ENCODE results near the gene ZNF728. TPM values are rescaled to one million over a fixed set of nuclear protein-coding genes. Genes with fewer than 3 reads are reported as not detected.

ZNF728 gene
- total and polyA plus RNA-seq, 2 of the 13 experiments (the other 11 are each of a cell fraction or from before 2014, with no cell fraction given): not detected

DNA sequence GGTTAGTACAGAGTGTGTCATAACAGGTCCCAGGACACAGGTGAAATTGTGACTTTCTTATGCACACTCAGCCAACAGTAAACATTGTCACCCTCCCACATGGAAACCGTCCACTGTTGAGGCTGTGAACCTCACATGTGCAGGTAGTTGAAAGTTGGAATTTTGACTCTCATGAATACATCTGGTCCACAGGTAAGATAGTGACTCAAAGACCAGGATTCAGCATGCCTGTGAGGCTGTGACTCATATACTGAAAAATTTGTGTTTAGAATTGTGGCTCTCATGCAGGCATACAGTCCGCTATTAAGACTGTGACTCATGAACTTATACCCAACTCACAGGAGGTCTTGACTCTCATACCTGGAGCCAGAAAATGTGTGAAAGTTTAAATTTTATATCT is 67.8 kb downstream of the ZNF728 start:
- H3K27ac ChIP-seq (ENCODE audit: extremely low read length, insufficient read depth, low read length): no peak overlapping the region
- ChIA-PET POLR2A (no interaction called here), CTCF (ENCODE audit: low intra/inter-chr PET ratio, low total read pairs) (no interaction called here)
- TF ChIP-seq FOXA1 (IDR thresholded peaks at IDR 0.05): no peak
- TF ChIP-seq FOXA1 (CRISPR knock-in tag; IDR thresholded peaks at IDR 0.05): no peak
- TF ChIP-seq, protein P1, sequence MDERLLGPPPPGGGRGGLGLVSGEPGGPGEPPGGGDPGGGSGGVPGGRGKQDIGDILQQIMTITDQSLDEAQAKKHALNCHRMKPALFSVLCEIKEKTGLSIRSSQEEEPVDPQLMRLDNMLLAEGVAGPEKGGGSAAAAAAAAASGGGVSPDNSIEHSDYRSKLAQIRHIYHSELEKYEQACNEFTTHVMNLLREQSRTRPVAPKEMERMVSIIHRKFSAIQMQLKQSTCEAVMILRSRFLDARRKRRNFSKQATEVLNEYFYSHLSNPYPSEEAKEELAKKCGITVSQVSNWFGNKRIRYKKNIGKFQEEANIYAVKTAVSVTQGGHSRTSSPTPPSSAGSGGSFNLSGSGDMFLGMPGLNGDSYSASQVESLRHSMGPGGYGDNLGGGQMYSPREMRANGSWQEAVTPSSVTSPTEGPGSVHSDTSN (CRISPR knock-in tag; IDR thresholded peaks at IDR 0.05): no peak
- TF ChIP-seq MIER2 (CRISPR knock-in tag; IDR thresholded peaks at IDR 0.05): no peak
- TF ChIP-seq, protein P2, sequence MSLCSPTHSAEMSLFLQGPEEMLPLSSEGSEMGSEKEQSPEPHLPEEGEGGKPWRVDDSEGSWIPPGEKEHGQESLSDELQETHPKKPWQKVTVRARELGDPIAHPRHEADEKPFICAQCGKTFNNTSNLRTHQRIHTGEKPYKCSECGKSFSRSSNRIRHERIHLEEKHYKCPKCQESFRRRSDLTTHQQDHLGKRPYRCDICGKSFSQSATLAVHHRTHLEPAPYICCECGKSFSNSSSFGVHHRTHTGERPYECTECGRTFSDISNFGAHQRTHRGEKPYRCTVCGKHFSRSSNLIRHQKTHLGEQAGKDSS (CRISPR knock-in tag; IDR thresholded peaks at IDR 0.05; ENCODE audit: borderline replicate concordance, low read depth): no peak
- TF ChIP-seq NFKB2 (CRISPR knock-in tag; IDR thresholded peaks at IDR 0.05; ENCODE audit: borderline replicate concordance): no peak
- TF ChIP-seq ZNF777 (CRISPR knock-in tag; IDR thresholded peaks at IDR 0.05): no peak
- no peak for TF ChIP-seq PCBP2 (optimal IDR thresholded peaks at IDR 0.05; ENCODE audit: low read depth, low read length, poor library complexity, severe bottlenecking)
- no peak for TF ChIP-seq KAT2B (IDR thresholded peaks at IDR 0.05; ENCODE audit: borderline replicate concordance, low read depth, low read length)
- no peak for TF ChIP-seq DNMT3B (CRISPR knock-in tag; conservative IDR thresholded peaks at IDR 0.05)
- no peak for TF ChIP-seq ZNF790 (CRISPR knock-in tag; IDR thresholded peaks at IDR 0.05; ENCODE audit: borderline replicate concordance)
- no peak for TF ChIP-seq ZFYVE20 (CRISPR knock-in tag; IDR thresholded peaks at IDR 0.05; ENCODE audit: borderline replicate concordance, low read depth)
- TF ChIP-seq ZNF746 (CRISPR knock-in tag; IDR thresholded peaks at IDR 0.05): no peak
- no peak for TF ChIP-seq ZNF710 (CRISPR knock-in tag; IDR thresholded peaks at IDR 0.05; ENCODE audit: borderline replicate concordance)
- no peak for TF ChIP-seq NR3C1 (CRISPR knock-in tag; IDR thresholded peaks at IDR 0.05)
- TF ChIP-seq RORA (CRISPR knock-in tag; IDR thresholded peaks at IDR 0.05): no peak
- no peak for TF ChIP-seq LCORL (IDR thresholded peaks at IDR 0.05)
- TF ChIP-seq LCORL (CRISPR knock-in tag; IDR thresholded peaks at IDR 0.05): no peak
- no peak for TF ChIP-seq ZNF781 (CRISPR knock-in tag; IDR thresholded peaks at IDR 0.05; ENCODE audit: borderline replicate concordance, not compliant biosample characterization)
- TF ChIP-seq, protein P3, sequence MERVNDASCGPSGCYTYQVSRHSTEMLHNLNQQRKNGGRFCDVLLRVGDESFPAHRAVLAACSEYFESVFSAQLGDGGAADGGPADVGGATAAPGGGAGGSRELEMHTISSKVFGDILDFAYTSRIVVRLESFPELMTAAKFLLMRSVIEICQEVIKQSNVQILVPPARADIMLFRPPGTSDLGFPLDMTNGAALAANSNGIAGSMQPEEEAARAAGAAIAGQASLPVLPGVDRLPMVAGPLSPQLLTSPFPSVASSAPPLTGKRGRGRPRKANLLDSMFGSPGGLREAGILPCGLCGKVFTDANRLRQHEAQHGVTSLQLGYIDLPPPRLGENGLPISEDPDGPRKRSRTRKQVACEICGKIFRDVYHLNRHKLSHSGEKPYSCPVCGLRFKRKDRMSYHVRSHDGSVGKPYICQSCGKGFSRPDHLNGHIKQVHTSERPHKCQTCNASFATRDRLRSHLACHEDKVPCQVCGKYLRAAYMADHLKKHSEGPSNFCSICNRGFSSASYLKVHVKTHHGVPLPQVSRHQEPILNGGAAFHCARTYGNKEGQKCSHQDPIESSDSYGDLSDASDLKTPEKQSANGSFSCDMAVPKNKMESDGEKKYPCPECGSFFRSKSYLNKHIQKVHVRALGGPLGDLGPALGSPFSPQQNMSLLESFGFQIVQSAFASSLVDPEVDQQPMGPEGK (CRISPR knock-in tag; IDR thresholded peaks at IDR 0.05): no peak
- no peak for TF ChIP-seq ZNF10 (CRISPR knock-in tag; IDR thresholded peaks at IDR 0.05; ENCODE audit: borderline replicate concordance, low read depth)
- TF ChIP-seq CC2D1A (CRISPR knock-in tag; IDR thresholded peaks at IDR 0.05): no peak
- ATAC-seq (no peak), FAIRE-seq (no peak), DNase-seq (ENCODE audit: low spot score) (no peak)
- in situ Hi-C loops (cut with HindIII; ENCODE audit: extremely low pct_ligation_motif_present, low pct_unique_long_range_greater_than_20kb): no loop called here
- no peaks in the 10 kb centered on the region for H3K27me3 ChIP-seq (ENCODE audit: control insufficient read depth in 1 of 2, insufficient read depth in 2 of 2, low read length in 2 of 2)
- no peak overlapping the region for H2AFZ ChIP-seq (ENCODE audit: low read length)
- no peaks in the 10 kb centered on the region for H3K79me2 ChIP-seq (ENCODE audit: insufficient read depth, low read length)
- 0% methylated on average over 1 of the region's 2 CpGs for WGBS (ENCODE audit: low lambda C conversion rate)
- H3K4me1 ChIP-seq (ENCODE audit: insufficient read depth, low read length): no peaks in the 10 kb centered on the region
- BruUV-seq (replicated peaks): no TSS peak
- intact Hi-C loops (cut with micrococcal nuclease; ENCODE audit: unreplicated experiment): no loop called here
- H3K36me3 ChIP-seq (replicated peaks in 1 of 2; ENCODE audit: control insufficient read depth in 1 of 2, insufficient read depth in 2 of 2, low read length in 2 of 2): no peaks in the 10 kb centered on the region
- no peak overlapping the region for H3K9ac ChIP-seq (ENCODE audit: insufficient read depth, low read depth, low read length)
- H3K4me3 ChIP-seq (replicated peaks in 1 of 3; ENCODE audit: insufficient read depth in 1 of 3, low read depth in 2 of 3, low read length in 3 of 3): no peak overlapping the region
- H4K20me1 ChIP-seq (ENCODE audit: insufficient read depth, low read length): no peaks in the 10 kb centered on the region
- H3K9me3 ChIP-seq (ENCODE audit: low read length): peaks cover 84% of the 10 kb centered on the region
- H3K4me2 ChIP-seq (ENCODE audit: low read depth, low read length): no peak overlapping the region
